Stimulated activated CD4-positive, alpha-beta T cell treated with anti-CD3 and anti-CD28 coated beads, TNF-alpha, amount 100 ng/mL, for 4 hours (primary cell): ENCODE measurements around the gene ASTN2.
"Not testable (repeated sequence)": the region's sequence is repeated elsewhere in the genome, so short reads cannot be mapped to it uniquely, and the experiment has no call there.

Source experiments
- DNase-seq, 3 experiments: peaks; one replicate each; pipeline ENCODE4 v3.0.0-alpha.2; 2020; ENCODE audit warnings: low read depth in 3 of 3

ASTN2 gene

GRCh38 chr9:116870566-116870965, 544.3 kb downstream of the ASTN2 start:
- DNase-seq, result no peak

GRCh38 chr9:116868201-116868600, 546.7 kb downstream of the ASTN2 start:
- DNase-seq, result no peak

GRCh38 chr9:116861321-116861720, 553.5 kb downstream of the ASTN2 start:
- no peak for DNase-seq

- DNase-seq, result no peak
Measured at GRCh38 chr9:116860509-116861120, 554.2 kb downstream of the ASTN2 start.

GRCh38 chr9:116859763-116860162, 555.1 kb downstream of the ASTN2 start:
- no peak for DNase-seq

- DNase-seq, result no peak
Measured at GRCh38 chr9:116857321-116857720, 557.5 kb downstream of the ASTN2 start.

- no peak for DNase-seq
Measured at GRCh38 chr9:116855881-116856662, 558.8 kb downstream of the ASTN2 start.

- DNase-seq, result no peak
Measured at GRCh38 chr9:116849721-116850120, 565.1 kb downstream of the ASTN2 start.

GRCh38 chr9:116844621-116845020, 570.2 kb downstream of the ASTN2 start:
- no peak for DNase-seq

GRCh38 chr9:116843863-116844620, 570.8 kb downstream of the ASTN2 start:
- no peak for DNase-seq

- DNase-seq, result no peak
Measured at GRCh38 chr9:116842658-116843057, 572.2 kb downstream of the ASTN2 start.

GRCh38 chr9:116838468-116838867, 576.4 kb downstream of the ASTN2 start:
- not testable (repeated sequence) for DNase-seq

GRCh38 chr9:116837018-116837989, 577.6 kb downstream of the ASTN2 start:
- no peak for DNase-seq

- DNase-seq, result not testable (repeated sequence)
Measured at GRCh38 chr9:116830321-116830720, 584.5 kb downstream of the ASTN2 start.

- no peak for DNase-seq
Measured at GRCh38 chr9:116821633-116822229, 593.1 kb downstream of the ASTN2 start.

- no peak for DNase-seq
Measured at GRCh38 chr9:116819116-116819515, 595.7 kb downstream of the ASTN2 start.

- no peak for DNase-seq
Measured at GRCh38 chr9:116817762-116818161, 597.1 kb downstream of the ASTN2 start.

GRCh38 chr9:116816484-116816883, 598.4 kb downstream of the ASTN2 start:
- DNase-seq, result no peak

GRCh38 chr9:116815835-116816234, 599.0 kb downstream of the ASTN2 start:
- no peak for DNase-seq

- DNase-seq, result no peak
Measured at GRCh38 chr9:116813031-116813300, 601.9 kb downstream of the ASTN2 start.
